ENCODE measurements around the gene DNAAF9.

DNA sequence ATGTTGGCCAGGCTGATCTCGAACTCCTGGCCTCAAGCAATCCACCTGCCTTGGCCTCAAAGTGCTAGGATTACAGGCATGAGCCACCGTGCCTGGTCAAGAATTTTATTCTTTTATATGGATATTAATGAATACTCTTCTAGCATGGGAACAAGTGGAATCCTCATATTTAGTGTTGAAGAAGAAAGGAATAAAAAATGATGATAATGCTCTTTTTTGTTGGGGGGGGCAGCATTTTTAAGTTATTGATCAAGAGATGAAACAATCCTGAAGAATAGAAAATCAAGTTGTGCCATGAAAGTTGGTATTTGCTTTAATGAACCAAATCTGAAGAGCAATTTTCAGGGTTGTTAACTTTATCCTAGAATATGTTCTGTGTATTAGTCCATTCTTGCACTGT is 6.7 kb upstream of the DNAAF9 start:
- TF ChIP-seq, protein P1, sequence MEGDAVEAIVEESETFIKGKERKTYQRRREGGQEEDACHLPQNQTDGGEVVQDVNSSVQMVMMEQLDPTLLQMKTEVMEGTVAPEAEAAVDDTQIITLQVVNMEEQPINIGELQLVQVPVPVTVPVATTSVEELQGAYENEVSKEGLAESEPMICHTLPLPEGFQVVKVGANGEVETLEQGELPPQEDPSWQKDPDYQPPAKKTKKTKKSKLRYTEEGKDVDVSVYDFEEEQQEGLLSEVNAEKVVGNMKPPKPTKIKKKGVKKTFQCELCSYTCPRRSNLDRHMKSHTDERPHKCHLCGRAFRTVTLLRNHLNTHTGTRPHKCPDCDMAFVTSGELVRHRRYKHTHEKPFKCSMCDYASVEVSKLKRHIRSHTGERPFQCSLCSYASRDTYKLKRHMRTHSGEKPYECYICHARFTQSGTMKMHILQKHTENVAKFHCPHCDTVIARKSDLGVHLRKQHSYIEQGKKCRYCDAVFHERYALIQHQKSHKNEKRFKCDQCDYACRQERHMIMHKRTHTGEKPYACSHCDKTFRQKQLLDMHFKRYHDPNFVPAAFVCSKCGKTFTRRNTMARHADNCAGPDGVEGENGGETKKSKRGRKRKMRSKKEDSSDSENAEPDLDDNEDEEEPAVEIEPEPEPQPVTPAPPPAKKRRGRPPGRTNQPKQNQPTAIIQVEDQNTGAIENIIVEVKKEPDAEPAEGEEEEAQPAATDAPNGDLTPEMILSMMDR (IDR thresholded peaks at IDR 0.05), result no peak
- TF ChIP-seq POLR2A (IDR thresholded peaks at IDR 0.05), result no peak
